OCI-M2 (cell line): ENCODE measurements around the gene PAPOLG.

Source experiments
- DNase-seq: peaks from one replicate; lab custom pipeline; 2025; ENCODE audit not compliant: unreplicated experiment; lab: John Stamatoyannopoulos, UW

Gene PAPOLG

DNA sequence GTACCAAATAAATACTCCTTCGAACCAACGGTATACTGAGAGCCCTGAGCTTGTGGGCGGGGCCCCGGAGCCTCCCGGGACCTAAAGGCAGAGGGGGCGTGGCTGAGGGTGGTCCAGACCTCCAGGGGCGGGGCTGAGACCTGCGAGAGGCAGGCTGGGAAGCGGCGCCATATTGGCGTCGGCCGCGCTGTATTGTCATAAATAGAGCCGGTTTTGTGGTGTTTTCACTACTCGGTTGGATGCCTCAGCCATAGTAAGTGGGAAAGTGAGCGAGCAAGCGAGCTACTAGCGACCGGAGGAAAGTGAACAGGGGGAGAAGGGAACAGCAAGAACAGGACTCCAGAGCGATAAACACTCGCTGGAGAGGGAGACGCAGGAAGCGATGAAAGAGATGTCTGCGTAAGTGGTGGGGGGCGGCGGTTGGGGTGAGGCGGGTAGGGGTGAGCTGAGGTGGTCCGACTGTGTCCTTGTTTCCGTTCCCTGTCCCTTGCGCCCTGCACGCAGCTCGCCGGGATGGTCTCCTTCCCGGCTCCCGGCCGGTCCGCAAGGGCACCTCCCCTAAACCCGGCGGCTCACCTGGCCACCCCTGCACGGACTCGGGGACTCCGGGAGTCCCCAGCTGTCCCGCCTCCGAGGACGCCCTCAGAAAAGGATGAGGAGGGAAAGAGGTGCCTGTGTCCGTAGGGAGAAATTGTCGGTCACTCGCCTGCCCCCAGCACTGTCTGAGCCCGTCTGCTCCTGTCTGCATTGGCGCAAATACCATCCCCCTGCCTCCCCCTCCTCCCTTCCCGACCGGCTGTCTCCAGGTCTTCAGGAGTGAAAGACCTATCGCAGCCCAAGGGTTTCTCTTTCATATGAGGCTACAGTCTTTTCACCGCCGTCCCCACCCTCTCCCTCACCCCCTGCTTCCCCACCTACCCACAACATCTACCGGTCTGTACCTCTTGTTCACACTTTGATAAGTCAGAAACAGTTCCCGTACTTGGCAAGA is at the start of gene PAPOLG:
TSS of gene PAPOLG (plus strand) at position 172 of the 991 bp plus-strand sequence. CDS start at position 383, 211 bp downstream.
- DNase-seq, result peak; percentile 54

DNA sequence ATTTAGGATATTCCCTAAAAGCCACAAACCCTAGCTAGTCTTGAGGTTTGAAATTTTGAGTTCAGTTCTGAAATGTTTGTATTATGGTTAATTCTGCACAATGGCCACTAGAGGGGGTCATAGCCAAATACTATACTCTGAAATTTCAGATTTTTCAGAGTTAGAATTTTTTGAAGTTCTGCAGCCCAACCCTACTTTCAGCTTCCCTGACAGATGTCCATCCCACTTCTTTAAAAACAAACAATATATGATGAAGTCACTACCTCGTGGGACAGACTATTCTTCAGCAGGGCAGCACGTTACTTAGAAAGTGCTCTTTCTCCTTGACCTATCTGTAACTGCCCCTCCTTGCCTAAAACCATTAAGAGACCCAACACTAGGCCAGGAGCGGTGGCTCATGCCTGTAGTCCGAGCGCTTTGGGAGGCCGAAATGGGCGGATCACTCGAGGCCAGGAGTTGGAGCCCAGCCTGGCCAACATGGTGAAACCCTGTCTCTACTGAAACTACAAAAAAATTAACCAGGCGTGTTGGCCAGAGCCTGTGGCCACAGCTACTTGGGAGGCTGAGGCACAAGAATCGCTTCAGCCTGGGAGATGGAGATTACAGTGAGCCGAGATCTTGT is 48.2 kb upstream of the PAPOLG start:
- no peak for DNase-seq

DNA sequence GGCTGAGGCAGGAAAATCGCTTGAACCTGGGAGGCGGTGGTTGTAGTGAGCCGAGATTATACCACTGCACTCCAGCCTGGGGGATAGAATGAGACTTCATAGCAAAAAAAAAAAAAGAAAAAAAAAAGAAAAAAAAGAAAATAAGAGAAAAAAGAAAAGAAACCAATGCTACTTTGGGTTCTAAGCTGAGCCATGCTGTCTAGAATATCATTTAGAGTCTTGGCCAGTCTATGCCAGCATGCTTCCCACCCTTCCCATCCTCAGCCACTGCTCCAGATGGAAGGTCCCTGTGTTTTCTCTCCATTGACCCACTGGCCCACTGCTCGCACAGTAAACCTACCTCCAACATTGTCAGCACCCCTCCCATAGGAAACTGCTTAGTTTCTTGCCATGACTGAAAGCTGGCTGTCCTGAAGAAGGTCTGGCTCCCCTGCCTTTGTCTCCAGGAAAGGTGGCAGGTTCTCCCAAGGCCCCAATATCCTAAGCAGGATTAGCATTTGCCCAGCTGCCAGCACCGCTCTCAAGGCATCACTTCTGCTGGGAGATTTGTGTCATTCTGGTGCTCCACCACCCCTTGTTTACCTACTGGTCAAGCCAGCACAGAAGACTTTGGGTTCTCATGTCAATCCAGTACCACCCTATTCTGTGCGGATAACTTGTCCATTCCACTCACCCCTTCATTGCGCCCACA is 47.3 kb upstream of the PAPOLG start:
- no peak for DNase-seq

DNA sequence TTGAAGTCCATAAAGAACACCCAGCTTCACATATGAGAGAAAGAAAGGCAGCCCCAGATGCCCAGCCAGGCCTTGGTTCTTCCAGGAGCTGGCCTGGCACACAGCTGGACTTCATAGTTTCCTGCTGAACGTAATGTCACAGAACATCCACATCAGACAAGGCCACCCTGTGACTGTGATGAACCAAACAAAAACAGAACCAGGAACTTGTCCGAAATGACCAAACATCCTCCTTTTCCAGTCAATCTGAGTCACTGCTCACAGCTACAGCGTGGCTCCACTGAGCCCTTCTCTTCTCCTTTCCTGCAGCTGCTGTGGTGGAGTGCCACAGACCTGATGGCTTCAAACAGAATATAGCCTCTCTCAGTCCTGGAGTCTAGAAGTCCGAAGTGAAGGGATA is 45.4 kb upstream of the PAPOLG start:
- DNase-seq, result no peak

DNA sequence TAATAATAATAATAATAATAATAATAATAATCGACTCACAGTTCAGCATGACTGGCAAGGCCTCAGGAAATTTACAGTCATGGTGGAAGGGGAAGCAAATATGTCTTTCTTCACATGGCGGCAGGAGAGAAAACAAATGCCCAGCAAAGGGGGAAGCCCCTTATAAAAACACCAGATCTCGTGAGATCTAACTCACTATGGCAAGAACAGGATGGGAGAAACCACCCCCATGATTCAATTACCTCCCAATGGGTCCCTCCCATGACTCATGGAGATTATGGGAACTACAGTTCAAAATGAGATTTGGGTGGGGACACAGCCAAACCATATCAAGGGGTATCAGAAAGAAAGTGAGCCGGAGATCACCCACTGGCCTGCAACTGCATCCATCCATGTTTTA is 40.5 kb upstream of the PAPOLG start:
- DNase-seq, result no peak

DNA sequence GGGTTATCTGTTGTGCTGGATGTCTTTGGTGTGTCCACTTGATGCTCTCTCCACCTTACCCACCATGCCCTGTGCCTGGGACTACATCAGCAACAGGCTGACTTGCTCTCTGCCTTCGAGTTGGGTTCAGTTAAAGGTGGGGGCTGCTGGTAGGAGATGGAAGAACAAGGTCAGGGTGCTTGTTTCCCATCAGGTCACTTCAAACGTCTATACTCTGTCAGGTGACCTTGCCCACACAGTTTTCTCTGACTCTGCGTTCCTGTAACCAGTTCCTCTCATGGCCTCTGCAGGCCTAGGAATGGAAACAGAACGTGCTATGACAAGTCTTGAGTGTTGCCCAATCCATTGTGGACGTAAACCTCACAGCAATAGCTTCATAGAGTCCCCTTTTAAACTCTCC is 38.4 kb upstream of the PAPOLG start:
- DNase-seq, result no peak

DNA sequence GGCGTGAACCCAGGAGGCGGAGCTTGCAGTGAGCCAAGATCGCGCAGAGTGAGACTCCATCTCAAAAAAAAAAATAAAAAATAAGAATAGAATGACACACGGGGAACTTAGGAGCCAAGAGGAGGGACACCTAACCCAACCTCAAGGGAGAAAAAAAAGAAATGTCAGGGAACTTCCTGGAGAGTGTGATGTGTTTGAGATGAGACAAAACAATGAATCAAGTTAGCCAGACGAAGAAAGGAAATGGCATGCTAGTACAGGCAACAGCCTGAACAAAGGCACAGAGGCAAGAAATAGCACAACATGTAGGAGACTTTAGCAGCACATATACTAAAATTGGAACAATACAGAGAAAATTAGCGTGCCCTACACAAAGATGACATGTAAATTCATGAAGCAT is 36.7 kb upstream of the PAPOLG start:
- DNase-seq, result no peak

DNA sequence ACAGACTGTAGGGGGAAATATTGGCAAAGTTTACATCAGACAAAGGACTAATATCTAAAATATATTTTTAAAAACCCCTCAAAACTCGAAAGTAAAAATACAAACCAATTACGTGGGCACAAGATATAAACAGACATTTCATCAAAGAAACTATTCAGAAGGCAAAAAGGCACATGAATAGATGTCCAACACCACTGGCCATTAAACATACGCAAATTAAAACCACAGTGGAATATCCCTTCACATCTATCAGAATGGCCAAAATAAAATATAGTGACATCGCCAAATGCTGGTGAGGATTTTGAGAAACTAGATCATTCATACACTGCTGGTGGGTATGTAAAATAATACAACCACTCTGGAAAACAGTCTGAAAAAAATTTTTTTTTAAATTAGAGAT is 30.6 kb upstream of the PAPOLG start:
- DNase-seq, result no peak

DNA sequence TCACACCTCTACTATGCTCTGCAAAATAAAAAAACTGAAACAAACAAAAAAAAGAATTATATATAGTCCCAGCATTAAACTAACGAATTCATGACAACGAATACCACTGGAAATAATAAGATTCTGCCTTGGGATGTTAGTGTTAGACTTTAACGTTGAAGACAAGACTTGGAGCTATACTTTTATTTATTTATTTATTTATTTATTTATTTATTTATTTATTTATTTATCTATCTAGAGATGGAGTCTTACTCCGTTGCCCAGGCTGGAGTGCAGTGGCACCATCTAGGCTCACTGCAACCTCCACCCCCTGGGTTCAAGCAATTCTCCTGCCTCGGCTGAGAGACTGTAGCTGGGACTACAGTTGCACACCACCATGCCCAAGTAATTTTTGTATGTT is 27.2 kb upstream of the PAPOLG start:
- no peak for DNase-seq

DNA sequence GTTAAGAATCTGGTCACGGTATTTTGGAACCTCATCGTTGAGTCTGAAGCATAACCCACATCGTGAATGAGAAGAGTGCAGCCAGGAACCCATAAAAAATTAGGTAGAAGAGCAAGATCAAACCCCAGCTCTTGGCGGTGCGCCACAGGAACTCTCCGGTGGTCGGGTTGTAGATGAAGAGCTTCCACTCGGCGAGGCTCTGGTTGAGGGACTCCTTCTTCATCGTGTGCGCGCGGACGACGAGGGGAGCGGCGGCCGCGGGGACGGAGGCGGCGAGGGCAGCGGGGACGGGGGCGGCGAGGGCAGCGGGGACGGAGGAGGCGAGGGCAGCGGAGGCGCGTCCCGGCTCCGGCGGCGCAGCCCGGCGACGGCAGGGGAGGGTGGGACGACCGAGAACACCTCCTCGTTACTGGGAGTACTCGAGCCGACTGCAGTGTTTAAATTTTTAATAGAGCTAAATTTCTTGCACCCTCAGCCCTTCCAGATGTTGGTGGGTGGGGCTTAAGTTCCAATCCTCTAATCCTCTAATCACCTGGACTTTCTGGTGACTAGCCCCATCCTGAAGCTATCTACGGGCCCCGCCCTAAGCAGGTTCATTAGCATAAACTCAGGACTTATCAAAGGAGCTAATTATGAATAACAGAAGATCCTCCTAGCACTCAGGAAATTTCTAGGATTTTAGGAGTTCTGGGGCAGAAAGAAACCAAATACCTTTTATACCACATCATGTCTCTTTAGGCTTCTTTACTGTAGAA is 20.4 kb upstream of the PAPOLG start:
- no peak for DNase-seq

DNA sequence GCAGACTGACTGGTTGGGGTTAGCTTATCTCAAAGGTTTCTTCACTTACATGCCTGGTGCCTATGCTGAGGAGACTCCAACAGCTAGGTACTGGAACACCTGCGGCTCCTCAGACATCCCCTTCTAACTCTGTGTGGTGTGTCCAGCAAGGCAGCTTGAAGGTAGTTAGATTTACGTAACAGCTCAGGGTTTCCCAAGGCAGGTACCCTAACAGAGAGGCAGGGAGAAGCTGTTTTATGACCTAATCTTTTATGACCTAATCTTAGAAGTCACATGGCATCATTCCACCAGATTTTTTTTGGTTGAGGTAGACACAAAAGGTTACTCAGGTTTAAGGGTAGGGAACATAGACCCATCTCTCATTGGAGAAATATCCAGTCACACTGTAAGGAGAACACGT is 17.4 kb upstream of the PAPOLG start:
- no peak for DNase-seq

DNA sequence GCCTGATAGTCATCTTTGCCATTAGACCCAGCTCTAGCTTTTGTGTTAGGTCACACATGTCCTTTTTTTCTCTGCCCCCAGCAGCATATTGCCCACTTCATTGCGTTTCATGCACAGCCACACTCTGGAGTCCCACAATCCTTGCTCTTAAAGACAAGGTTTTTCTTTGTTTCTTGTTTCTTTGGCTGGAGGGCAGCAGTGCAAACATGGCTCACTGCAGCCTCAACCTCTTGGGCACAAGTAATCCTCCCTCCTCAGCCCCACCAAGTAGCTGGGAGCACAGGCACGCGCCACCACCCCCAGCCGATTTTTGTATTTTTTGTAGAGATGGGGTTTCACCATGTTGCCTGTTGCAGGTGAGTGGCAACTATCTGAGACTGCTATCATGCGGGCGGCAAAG is 16.9 kb upstream of the PAPOLG start:
- DNase-seq, result no peak

DNA sequence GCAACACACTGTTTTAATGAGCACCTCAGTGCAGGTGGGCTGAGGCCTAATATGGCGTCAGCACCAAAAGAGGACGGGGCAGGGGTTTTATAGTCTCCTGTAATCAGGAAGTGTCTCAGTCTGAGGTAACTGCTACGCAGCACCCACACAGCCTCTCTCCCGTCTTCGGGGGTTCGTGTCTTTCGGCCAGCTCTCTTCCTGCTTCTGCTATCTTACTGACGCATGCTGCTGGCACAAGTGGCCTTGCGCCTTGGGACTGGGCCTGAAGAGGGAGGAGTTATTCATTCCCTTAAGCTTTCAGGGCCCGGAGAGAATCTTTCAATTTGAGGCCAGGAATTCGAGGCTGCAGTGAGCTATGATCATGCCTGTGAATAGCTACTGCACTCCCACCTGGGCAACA is 14.5 kb upstream of the PAPOLG start:
- DNase-seq, result no peak

DNA sequence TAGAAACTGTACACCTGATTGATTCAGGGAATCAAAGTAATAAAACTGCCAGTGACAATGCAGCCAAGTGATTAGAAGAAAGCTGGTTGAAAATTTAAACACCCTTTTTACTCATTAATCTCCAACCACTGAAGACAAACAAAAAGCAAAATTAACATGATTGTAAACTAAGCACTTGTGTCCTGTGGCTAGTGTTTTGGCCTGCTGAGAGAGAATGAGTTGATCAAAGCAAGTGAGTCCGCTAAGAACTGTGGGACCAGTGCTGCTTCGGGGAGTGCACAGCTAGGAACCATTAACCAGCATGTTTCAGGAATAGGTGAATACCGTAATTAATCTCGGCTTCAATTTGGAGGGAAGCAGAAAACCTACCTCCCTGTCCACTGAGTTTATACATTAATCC is 13.6 kb upstream of the PAPOLG start:
- no peak for DNase-seq

DNA sequence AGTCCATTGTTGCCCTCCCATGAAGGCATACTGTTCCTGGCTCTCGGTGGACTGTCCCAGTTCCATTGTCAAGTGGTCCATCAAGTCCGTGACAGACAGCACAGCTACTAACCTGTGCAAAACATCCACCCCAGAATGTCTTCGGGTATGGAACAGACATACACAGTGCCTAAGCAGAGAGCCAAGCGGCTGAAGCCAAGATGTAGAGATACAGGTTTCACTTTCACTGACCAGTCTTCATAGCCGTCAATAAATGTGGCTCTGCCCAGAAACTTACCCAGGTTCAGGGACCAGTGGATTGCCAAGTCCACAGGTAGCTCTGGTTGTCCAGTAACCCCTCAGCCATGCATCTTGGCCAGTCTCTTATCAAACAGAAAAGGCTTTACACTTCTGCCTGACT is 10.7 kb upstream of the PAPOLG start:
- DNase-seq, result no peak

DNA sequence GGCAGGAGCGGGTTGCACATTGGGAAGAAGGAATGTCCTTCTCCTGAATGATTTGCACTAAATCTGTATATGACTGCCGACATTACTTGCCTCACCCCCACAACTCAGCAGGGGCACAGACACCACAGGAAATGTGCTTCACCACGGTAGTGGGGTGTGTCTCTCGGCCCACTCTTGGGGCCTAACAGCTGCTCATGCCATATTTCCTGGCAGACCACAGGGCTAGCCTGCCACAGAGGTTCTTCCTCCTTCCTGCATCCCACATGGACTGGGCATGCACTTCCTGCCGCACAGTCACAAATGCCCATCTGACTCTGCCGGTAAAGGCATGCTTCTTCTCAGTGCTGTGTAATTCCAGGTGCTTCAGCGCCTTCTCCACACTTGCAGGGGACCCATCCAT is 10.3 kb upstream of the PAPOLG start:
- no peak for DNase-seq

DNA sequence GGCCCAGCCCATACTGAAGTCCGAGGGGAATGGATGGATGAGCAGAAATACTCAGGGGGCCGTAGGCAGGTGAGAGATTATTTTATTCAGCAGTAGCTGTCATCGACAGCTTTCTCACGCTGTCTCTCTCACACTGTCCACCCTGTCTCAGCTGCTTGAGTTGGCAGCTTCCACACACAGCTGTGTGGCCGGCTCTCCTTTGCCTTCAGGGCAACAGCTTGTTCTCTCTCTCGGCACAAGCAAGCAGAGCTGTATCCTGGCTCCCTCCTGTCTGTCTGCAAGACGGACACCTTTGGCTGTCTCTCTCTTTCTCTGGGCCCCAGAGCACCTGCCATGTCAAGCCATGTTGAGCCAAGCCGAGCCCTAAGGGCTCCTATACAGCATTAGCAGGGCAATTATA is 9.8 kb upstream of the PAPOLG start:
- no peak for DNase-seq

DNA sequence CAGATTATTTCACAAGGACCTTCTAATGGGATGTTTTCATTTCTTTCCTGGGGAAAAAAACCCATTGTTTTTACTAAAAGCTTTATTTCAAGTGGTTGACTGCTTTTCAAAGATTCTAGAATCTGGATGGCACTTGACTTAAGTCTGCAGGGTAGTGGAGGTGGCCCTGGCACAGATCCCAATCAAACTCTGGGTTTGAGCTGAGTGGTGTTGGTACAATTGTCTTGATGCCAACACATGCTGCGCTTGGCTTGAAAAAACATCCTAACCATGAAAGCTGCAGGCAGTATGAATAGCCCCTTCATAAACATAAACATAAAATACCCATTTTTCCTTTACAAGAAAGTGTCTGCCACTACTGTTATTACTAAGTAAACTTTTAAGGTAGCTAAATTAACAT is 3.6 kb downstream of the PAPOLG start:
- DNase-seq, result no peak

DNA sequence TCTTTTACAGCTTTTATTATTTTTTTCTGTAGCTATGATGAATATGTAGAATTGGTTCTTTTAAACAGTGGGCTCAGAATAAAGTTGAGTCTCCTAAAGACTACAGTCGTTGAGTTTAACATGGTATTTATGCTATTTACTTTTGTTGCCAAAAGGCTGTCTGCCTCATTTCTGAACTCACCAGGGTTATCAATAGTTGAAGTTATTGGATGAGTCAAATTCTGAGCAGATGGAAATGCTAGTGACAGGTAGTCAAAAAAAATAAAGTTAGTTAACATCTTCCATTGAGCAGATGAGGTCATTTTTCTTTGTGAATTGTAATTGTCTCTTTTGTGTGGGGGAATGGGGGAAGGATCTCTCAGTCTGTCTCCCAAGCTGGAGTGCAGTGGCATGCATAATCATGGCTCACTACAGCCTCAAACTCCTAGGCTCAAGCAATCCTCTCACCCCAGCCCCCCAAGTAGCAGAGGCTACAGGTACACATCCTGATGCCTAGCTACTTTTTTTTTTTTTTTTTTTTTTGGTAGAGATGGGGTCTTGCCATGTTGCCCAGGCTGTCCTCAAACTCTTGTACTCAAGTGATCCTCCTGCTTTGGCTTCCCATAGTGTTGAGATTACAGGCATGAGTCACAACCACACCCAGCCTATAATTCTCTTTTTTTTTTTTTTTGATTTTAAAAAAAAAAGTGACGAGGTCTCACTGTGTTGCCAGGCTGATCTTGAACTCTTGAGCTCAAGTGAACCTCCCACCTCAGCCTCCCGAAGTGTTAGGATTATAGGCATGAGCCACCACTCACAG is 8.9 kb downstream of the PAPOLG start:
- DNase-seq, result no peak

DNA sequence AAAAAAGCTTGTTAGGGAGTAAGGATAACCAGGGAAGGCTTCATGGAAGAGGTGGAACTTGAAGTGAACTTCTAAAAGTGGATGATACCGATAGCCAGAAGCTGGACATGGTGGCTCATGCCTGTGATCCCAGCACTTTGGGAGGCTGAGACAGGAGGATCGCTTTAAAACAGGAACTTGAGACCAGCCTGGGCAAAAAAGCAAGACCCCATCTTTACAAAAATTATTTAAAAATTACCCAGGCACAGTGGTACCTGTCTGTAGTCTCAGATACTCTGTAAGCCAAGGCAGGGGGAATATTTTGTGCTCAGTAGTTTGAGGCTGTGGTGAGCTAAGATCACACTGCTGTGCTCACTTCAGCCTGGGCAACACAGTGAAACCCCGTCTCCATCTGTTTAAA is 10.2 kb downstream of the PAPOLG start:
- no peak for DNase-seq
